Colonic mucosa (tissue), 4 donors: ENCODE results near the gene P4HTM. TPM values are rescaled to one million over a fixed set of nuclear protein-coding genes. Genes with fewer than 3 reads are reported as not detected.

ENCODE experiments used
- DNase-seq: peaks from one replicate; pipeline ENCODE4 v3.0.0-alpha.2; 2020
- H3K27ac ChIP-seq: fragments of 200-600 bp; one replicate; pipeline ENCODE4 v1.8.0; 2021
- H3K27me3 ChIP-seq: fragments of 200-600 bp; one replicate; pipeline ENCODE4 v1.8.0; 2021
- H3K36me3 ChIP-seq: fragments of 200-600 bp; one replicate; pipeline ENCODE4 v1.8.0; 2021
- H3K4me1 ChIP-seq: fragments of 200-600 bp; one replicate; pipeline ENCODE4 v1.8.0; 2021; ENCODE audit warnings: mild to moderate bottlenecking
- H3K4me3 ChIP-seq: fragments of 200-600 bp; one replicate; pipeline ENCODE4 v1.8.0; 2021
- H3K9ac ChIP-seq, 2 donors: one replicate each; pipeline ENCODE4 v1.7.0; 2013; ENCODE audit warnings: control low read depth in 2 of 2, low read depth in 2 of 2, low read length in 2 of 2
- H3K9me3 ChIP-seq: fragments of 200-600 bp; one replicate; pipeline ENCODE4 v1.8.0; 2021
- CTCF ChIP-seq: fragments of 200-600 bp; IDR thresholded peaks from one replicate; pipeline ENCODE4 v1.8.0; 2022; ENCODE audit warnings: antibody characterized with exemption, mild to moderate bottlenecking
- intact Hi-C: fragments of 100-400 bp; cut with DNase I; formaldehyde crosslinking; loops from one replicate; pipeline ENCODE4 v1.14.1; 2022
- total RNA-seq, 2 donors: library from RNA; stranded (reverse); fragmentation: NEBNext Ultra II Directional in 1 of 2; extraction: Animal tissue kit (Norgen Biotek cat#: 25700) in 1 of 2; gene quantifications; one replicate each; pipeline ENCODE4 v1.2.1, GENCODE V29; 2021
- donor health status: healthy.
- donor health status: DM: no; HTN: no; CAD: no.
- donor health status: DM: no; HTN: no; CAD: no.

The P4HTM gene
- total RNA-seq, 2 donors from 2014 or later, result 34.9 to 73.9 TPM

GRCh38 chr3:49027634-49028033, 37.6 kb downstream of the P4HTM start:
- intact Hi-C loops, result no loop called here
- TF ChIP-seq CTCF, result no peak
- Histone ChIP-seq H3K27ac (no peak overlapping the region), H3K36me3 (peaks cover 8% of the 10 kb centered on the region), H3K9me3 (no peaks in the 10 kb centered on the region), H3K9ac (peak overlapping the region in 1 of 2 donors; percentile 91), H3K4me1 (peaks cover 15% of the 10 kb centered on the region), H3K27me3 (no peaks in the 10 kb centered on the region), H3K4me3 (no peak overlapping the region)
- no peak for DNase-seq

- intact Hi-C loops, result no loop called here
- H3K4me3 ChIP-seq, result peak overlapping the region; percentile 66
- H3K9ac ChIP-seq, result peak overlapping the region; percentile 91 to 97
- DNase-seq, result no peak
- peaks cover 8% of the 10 kb centered on the region for H3K4me1 ChIP-seq
- H3K27ac ChIP-seq, result peak overlapping the region; percentile 77
- H3K9me3 ChIP-seq, result no peaks in the 10 kb centered on the region
- TF ChIP-seq CTCF, result no peak
- H3K36me3 ChIP-seq, result peaks cover 14% of the 10 kb centered on the region
- H3K27me3 ChIP-seq, result no peaks in the 10 kb centered on the region
Measured at GRCh38 chr3:49028298-49028672, 38.2 kb downstream of the P4HTM start.

GRCh38 chr3:49028673-49029562, 38.9 kb downstream of the P4HTM start, which contains the start of gene IMPDH2:
IMPDH2 (minus strand) TSS chr3:49029398; CDS start chr3:49029350, 48 bp downstream.
- H3K4me3 ChIP-seq, result peak within 1 kb of the TSS; percentile 66
- H3K36me3 ChIP-seq, result peaks cover 17% of the 10 kb centered on the region
- H3K9ac ChIP-seq, result peak within 1 kb of the TSS; percentile 91 to 97
- peak within 1 kb of the TSS; percentile 77 for H3K27ac ChIP-seq
- peak; percentile 94 for DNase-seq
- intact Hi-C loops, result no loop called here
- TF ChIP-seq CTCF, result no peak
- H3K4me1 ChIP-seq, result peaks cover 7% of the 10 kb centered on the region
- no peaks in the 10 kb centered on the region for H3K27me3 ChIP-seq
- H3K9me3 ChIP-seq, result no peaks in the 10 kb centered on the region

GRCh38 chr3:49029563-49029884, 39.5 kb downstream of the P4HTM start:
- Histone ChIP-seq H3K4me1 (peaks cover 7% of the 10 kb centered on the region), H3K27ac (peak overlapping the region; percentile 77), H3K27me3 (no peaks in the 10 kb centered on the region), H3K9me3 (no peaks in the 10 kb centered on the region), H3K4me3 (peak overlapping the region; percentile 66), H3K36me3 (peaks cover 13% of the 10 kb centered on the region), H3K9ac (peak overlapping the region in 1 of 2 donors; percentile 91)
- no peak for DNase-seq
- no peak for TF ChIP-seq CTCF
- intact Hi-C loops, result no loop called here

- H3K27me3 ChIP-seq, result no peaks in the 10 kb centered on the region
- TF ChIP-seq CTCF, result no peak
- DNase-seq, result no peak
- peaks cover 7% of the 10 kb centered on the region for H3K4me1 ChIP-seq
- H3K9ac ChIP-seq, result no peak overlapping the region
- intact Hi-C loops, result no loop called here
- H3K4me3 ChIP-seq, result no peak overlapping the region
- no peak overlapping the region for H3K27ac ChIP-seq
- H3K9me3 ChIP-seq, result no peaks in the 10 kb centered on the region
- H3K36me3 ChIP-seq, result peaks cover 13% of the 10 kb centered on the region
Measured at GRCh38 chr3:49030321-49030720, 40.3 kb downstream of the P4HTM start.
